HG03460 (cell line): ENCODE results near the gene SCAMP1.
"Not testable (repeated sequence)": the region's sequence is repeated elsewhere in the genome, so short reads cannot be mapped to it uniquely, and the experiment has no call there.

Source experiments
- ATAC-seq: cut with Tn5 transposase; IDR thresholded peaks from one replicate; pipeline ENCODE4 v1.9.1; 2021; ENCODE audit not compliant: unreplicated experiment

SCAMP1 gene, protein sequence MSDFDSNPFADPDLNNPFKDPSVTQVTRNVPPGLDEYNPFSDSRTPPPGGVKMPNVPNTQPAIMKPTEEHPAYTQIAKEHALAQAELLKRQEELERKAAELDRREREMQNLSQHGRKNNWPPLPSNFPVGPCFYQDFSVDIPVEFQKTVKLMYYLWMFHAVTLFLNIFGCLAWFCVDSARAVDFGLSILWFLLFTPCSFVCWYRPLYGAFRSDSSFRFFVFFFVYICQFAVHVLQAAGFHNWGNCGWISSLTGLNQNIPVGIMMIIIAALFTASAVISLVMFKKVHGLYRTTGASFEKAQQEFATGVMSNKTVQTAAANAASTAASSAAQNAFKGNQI

DNA sequence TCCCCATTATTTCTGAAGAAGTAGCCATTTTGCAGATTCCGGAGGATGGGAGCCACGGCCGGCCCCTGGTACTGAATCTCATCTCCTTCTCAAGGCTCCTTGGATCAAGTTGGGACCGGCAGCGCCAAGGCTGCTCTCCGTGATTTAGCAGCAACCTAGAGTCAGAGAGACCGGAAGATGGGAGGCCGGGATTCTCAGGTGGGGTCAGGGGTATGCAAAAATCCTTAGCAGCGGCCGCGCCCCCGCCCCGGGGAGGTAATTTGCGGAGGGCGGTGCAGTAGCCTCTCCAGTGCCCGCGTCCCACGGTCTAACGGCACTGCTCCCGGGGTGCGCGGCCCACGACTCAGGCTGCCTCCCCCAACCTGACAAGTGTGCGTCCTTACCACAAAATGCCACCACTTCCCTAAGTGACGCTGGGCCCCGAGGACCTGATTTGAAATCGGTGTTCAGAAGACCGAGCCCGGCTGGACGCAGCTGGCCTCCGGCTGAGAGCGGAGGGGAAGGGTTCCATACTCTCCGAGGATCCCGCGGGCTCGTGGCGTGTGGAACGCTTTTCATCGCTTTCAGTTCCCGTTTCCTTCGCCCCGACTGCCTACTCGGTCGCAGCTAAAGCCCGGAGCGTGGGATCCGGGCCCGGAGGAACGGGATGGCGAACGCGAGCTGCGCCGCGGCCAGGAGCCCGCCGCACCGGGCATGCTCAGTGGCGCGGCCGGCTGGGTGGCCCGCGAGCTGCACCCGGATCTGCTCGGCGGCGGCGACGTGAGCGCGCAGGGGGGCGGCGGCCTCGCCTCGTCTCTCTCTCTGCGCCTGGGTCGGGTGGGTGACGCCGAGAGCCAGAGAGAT, at the start of gene SCAMP1:
SCAMP1 (plus strand) TSS at position 787 of the 843 bp plus-strand sequence; CDS start at position 842, 55 bp downstream.
- ATAC-seq = peak; percentile 78

DNA sequence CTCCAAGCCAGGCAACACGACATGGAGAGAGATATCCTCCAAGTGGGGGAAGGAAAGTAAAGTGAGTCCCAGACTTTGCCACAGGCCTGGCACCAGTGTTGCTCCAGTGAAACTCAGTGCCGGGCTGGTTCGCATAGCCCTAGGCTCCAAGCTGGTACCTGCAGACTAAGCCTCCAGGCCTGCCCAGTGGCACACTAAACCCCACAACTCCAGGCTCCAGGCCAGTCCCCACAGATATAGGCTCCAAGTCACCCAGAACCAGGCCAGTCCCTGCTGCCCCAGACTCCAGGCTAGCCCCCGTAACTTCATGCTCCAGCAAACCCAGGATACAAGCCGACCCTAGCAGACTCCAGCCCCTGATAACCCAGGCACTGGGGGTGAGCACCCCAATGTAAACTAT, 42.9 kb upstream of the SCAMP1 start:
- no peak for ATAC-seq

DNA sequence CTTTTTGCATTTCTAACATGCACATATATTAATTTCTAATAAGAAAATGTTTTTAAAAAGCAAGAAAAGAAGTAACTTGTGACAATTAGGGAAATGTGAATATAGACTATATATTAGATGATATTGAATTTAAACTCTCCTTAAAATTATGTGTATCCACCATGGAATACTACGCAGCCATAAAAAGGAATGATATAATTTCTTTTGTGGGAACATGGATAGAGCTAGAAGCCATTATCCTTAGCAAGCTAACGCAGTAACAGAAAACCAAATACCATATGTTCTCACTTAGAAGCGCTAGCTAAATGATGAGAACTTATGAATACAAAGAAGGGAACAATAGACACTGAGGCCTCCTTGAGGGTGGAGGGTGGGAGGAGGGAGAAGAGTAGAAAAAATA, 42.1 kb upstream of the SCAMP1 start:
- ATAC-seq = no peak

DNA sequence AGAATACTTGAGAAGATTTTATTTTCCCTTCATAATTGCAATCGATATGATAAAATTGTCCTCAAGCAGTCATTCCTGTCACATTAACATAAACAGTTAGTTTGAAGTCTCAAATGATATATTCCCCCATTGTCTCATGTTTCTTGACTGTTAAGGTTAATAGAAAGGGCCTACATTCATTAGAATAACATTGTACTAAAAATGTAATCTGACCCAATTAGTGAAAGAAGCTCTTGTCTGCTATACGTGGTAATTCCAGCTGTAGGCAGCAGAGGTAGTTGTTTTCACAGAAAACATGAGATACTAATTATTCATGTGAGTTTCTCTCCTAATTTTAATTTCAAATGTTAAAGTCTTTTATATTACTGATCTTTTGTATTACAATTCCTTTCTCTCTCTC, 40.0 kb upstream of the SCAMP1 start:
- no peak for ATAC-seq

DNA sequence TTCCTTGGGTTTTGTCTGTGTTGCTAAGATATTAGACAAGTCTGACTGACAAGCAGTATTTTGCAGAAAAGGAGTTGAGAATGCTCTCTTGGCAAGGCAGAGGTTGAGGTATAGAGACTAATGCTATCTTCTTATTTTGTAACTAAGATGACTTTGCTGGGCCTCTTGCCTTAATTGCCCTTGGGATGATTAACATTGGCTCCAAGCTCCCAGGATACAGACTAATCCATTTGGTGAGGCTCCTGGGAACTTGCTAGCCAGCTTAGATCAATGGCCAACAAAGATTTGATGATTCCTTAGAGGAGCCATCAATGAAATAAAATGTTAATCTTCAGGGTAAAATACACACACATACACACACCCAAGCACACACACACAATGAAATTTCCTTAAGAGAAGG, 37.2 kb upstream of the SCAMP1 start:
- ATAC-seq = no peak

DNA sequence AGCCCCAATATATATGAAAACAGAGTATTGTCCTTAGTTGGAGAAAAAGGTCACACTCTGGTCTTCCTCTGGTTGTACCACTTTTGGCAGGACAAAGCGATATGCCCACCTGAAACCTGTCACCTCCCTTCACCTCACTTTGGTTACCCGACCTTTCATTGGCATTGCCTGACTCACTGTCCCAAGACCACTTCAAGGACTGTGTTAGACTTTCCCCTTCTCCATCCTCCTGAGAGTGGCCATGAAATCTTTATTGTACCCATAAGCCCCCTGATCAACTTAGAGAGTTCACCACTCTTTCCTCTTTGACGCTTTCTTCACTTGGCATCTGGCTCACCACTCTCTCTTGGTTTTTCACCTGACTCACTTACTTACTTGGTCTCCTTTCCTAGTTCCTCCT, 33.5 kb upstream of the SCAMP1 start:
- no peak for ATAC-seq

DNA sequence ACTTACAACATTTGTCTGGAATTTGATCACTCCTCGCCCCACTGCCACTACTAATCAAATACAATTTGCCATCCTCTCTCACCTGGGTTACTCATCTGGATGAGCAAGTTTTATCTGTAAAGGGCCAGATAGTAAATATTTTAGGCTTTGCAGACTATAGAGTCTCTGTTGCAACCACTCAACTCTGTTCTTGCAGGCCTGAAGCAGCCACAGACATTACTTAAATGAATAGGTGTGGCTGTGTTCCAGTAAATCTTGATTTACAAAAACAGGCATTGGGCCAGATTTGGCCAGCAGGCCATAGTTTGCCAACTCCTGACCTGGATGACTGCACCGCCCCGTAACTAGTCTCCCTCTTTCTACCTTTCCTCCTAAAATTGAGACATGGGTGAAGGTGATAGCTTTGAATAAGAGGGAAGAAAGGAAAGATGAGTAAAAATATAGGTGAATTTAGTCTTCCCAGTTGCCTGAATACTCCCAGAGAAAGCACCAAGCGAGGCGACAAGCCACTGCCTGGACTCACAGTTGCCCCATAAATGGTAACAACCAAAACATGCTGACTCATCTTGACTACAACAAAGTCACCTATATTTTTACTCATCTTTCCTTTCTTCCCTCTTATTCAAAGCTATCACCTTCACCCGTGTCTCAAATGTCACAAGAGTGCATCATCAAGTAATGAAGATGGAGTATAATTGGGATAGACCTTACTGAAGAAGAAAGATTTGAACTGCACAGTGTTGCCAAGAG, 32.5 kb upstream of the SCAMP1 start:
- ATAC-seq = no peak

DNA sequence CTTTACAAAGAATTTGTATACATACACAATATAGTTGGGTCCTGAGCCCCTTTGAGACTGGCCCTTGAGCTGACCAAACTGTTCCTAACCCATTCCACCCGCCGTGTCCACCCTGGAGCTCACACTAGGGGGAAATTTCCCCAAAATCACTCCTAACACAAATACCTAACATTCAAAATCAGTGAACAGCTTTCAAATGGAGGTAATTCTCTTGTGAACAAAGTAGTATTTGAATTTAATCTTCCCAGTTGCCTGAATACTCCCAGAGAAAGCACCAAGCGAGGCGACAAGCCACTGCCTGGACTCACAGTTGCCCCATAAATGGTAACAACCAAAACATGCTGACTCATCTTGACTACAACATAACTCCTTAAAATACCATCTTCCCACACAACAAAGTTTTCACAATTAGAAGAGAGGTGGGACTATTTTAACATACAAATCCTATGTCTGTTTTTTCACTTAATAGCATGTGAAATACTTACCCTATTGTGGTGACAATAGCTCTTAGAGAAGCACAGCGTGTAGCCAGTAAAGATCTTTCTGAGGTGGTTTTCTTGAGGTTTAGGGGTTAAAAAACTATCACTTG, 31.7 kb upstream of the SCAMP1 start:
- ATAC-seq = no peak

DNA sequence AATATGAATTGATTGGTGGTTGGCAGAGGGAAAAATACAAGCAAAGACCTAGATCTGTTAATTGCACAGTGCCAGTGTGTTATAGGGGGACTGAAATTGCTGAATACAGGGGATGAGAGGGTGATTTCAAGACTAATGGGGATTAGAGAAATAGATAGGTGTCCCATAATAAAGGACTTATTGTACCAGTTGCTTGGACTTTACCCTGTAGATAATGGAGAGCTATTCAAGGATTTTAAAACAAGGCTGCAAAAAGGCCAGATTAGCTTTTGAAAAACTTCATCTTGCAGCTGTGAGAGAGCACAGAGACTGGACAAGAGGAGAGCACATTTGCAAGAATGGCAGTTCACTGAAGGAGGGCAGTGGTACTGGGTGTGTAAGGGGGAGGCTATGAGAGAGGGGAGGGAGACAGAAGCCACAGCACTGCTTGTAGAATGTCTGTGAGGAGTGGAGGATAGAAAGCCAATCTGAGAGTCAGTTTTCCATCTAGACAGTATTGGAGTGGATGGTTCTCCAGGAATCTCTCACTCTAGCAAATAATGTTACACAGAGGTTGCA, 28.8 kb upstream of the SCAMP1 start:
- no peak for ATAC-seq

DNA sequence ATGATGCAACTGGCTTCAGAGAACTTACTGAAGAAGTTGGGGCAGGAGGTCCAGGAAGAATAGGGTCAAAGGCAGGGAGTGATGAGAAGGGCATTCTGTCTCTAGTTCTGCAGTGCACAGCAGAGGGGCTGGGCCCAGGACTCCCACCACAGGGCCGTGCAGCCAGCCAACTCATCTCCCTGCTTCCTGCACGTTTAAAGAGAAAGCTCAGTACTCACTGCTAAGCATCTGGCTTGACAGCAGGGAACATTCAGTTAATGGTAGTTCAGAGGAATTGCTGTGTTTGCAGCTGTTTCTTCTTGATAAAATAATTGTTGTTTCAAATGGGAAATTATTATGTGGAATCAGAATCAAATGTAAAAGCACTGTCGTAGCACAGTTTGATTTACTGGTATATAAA, 25.6 kb upstream of the SCAMP1 start:
- no peak for ATAC-seq

DNA sequence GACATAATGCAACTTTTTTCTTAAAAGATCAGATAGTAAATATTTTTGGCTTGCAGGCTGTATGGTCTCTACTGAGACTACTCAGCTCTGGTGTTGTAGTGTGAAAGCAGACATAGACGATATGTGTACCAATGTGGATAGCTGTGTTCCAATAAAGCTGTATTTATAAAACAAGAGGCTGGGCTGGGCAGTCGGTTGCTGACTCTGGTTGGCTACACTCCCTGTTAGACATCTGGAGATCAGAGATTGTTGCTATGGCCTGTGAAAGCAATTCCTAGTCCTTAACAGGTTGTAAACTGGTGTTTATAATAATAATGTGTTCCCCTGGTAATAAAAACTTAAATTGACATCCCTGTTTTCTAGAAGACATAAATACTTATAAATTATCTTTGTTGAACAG, 24.4 kb upstream of the SCAMP1 start:
- no peak for ATAC-seq

DNA sequence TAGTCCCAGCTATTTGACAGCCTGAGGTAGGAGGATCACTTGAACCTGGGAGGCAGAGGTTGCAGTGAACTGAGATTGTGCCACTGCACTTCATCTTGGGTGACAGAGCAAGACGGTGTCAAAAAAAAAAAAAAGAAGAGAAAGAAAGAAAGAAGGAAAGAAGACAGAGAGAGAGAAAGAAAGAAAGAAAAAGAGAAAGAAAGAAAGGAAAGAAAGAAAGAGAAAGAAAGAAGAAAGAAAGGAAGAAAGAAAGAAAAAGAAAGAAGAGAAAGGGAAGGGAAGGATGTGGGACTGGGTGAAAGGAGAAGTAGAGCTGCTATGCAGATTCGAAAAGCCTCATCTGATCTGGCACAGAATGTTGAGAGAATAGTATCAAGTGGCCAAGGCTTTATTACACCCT, 23.7 kb upstream of the SCAMP1 start:
- ATAC-seq = no peak

DNA sequence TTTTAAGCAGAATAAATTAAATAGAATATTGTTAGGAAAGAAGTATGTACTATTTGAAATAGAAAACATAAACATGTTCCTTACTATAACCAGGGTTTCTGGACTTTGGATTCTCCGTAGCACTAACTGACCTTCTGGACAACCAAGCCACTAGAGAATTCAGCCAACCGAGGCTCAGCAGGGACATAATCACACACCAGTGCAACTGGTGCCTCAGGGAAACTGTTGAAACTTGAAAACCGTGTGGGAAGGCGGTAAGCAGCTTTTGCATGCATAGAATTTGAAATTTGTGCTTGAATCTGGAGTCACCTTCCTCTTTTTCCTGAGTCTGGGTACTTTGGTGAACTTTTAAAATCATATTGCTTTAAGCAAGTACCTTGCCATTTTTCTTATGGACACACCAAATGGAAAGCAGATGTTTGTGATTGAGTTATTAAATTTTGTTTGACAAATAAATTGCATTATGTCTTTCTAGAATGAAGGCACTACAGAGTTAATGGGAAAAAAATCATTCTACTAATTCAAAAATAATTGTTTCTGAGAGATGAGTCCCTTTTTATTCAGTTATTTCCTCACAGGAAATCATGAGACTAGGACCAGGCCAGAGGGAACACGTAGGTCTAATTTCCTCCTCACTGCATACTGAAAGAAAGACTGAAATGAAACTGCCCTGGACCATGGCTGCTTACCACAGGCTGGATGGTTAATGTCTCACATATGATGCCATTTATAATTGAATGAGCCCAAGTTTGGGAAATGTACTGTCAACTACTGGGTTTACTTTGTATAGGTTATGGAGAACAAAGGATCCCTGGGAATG, 20.6 kb upstream of the SCAMP1 start:
- no peak for ATAC-seq

DNA sequence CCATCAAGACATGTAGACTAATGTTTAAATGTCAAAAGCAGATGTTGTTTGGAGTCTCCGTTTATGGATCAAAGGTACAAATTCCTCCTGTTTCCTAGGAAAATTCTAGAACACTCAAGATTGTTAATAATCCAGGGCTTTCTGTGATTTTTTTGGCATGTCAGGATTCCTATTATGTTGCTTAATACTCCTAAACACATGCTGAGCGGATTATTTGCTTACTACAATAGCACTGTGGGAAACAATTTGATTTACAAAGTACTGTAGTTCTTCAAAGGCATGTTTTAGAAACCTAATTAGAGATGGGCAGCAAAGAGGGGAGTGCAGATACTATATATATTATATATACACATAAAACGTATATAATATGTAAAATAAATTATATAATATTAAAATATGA, 19.0 kb upstream of the SCAMP1 start:
- no peak for ATAC-seq

DNA sequence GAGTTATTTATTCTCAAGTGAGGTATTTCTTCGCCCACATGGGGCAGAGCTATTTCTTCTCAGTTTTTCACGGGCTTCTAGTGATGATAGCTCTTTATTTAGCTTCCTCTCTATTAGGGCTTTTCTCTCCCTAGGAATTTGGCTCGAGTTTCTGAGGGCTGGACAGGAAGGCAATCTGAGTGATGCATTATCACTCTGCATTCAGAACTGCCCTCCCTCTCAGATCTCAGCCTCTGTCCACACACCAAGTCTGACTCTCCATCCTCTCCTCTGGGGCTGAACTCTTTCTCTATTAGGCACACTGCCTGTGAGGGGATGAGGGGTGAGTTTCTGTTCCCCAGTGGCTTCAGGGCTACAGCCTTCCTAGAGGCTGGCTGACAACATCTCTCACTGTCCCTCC, 14.9 kb upstream of the SCAMP1 start:
- ATAC-seq = no peak

DNA sequence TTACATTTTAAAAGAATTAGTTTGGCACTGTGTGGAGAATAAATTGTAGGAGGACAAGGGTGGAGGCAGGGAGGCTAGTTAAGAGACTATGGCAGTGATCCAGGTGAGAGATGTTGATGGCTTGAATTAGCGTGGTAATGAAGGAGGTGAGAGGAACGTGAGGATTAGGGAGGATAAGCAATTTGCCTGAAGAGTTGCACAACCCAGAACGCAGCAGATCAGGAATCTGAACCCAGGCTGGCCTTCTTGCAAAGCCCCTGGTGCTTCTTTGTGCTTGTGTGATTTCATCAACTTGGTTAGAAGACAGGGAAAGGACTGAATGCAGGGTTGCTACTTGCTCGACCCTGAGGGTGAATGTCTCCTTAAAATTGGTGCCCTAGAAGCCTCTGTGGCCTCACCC, 6.9 kb upstream of the SCAMP1 start:
- no peak for ATAC-seq

DNA sequence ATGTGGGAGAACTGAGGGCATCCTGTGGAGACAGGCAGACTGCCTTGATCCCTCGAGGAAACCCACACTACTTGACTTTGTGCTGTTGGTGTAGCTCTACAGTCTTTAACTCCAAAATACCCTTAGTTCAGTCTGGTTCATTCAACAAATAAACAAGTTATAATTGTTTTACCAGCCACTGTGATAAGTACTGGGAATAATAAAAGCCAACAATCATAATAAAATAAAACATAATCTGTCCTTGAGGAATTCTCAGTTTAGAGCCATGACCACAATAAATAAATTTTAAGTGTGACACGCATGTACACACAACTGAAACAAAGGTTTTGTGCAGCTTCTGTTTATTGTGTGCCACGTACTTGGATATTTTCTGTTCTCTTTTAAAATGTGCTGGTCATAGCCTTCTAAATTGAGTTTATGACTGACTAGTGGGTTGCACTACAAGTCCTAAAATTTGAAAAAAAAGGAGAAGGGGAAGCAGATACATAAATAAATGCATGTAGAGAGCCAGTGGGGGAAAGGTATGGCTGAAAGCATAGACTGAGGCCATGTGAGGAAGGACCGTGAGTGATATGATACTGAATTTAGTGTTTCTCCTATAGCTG, 6.2 kb upstream of the SCAMP1 start:
- ATAC-seq = no peak

DNA sequence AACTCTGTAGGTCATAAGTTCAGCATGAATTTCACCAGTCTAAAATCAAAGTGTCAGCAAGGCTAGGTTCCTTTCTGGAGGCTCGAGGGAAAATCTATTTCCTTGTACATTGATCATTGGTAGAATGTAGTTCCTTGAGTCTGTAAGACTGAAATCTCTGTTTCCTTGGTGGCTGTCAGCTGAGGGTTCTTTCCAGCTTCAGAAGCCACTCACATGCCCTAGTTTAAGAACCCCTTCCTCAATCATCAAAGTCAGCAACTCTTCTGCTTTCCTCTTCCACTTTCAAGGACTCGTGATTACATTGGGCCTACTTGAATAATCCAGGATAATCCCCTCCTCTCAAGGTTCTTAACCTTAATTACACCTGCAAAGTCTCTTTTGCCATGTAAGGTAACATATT, 4.9 kb upstream of the SCAMP1 start:
- ATAC-seq = no peak

DNA sequence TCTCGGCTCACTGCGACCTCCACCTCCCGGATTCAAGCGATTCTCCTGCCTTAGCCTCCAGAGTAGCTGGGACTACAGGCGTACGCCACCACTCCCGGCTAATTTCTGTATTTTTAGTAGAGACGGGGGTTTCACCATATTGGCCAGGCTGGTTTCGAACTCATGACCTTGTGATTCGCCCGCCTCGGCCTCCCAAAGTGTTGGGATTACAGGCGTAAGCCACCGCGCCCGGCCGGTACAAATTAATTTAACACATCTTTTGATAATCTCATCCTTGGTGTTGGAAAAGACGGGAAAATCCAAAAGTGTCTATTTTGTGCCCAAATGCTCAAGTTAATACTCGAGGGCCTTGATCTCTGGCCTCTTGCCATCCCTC, 974 bp upstream of the SCAMP1 start:
- not testable (repeated sequence) for ATAC-seq

DNA sequence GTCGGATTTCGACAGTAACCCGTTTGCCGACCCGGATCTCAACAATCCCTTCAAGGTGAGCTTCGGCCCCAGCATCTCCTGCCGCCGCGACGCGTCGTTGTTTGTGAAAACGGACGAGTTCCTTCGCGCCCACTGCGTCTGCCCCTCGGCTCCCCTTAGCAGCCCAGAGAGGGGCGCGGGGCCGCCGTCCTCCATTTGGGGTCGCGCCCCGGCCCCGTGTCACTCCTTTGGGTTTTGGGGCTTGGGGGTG, 182 bp downstream of the SCAMP1 start:
- ATAC-seq = no peak
